Mesendoderm (in vitro differentiated cells): ENCODE measurements around the gene SQSTM1. TPM values are rescaled to one million over a fixed set of nuclear protein-coding genes. Genes with fewer than 3 reads are reported as not detected.

Experiments used
- DNase-seq: peaks from one replicate; pipeline ENCODE4 v3.0.0; 2013
- H2AK5ac ChIP-seq: 2 replicates; pipeline ENCODE4 v1.6.1; 2013; ENCODE audit warnings: low read length, inconsistent platforms
- H2BK120ac ChIP-seq: 2 replicates; pipeline ENCODE4 v1.6.1; 2013; ENCODE audit warnings: low read depth, mild to moderate bottlenecking, low read length, moderate library complexity, mixed read lengths
- H2BK15ac ChIP-seq: replicated peaks from 2 replicates; pipeline ENCODE4 v1.6.1; 2013; ENCODE audit warnings: low read depth, mild to moderate bottlenecking, moderate library complexity
- H2BK5ac ChIP-seq: 2 replicates; pipeline ENCODE4 v1.6.1; 2013; ENCODE audit warnings: low read length, inconsistent platforms
- H3K18ac ChIP-seq: 2 replicates; pipeline ENCODE4 v1.6.1; 2013; ENCODE audit warnings: mild to moderate bottlenecking, low read length, mixed read lengths
- H3K23ac ChIP-seq: one replicate; pipeline ENCODE4 v1.6.1; 2013; ENCODE audit warnings: low read length
- H3K27ac ChIP-seq: 2 replicates; pipeline ENCODE4 v1.5.1; 2013; ENCODE audit warnings: low read depth, mild to moderate bottlenecking, inconsistent platforms, low read length, moderate library complexity
- H3K27me3 ChIP-seq: 2 replicates; pipeline ENCODE4 v1.6.1; 2013; ENCODE audit warnings: low read length, control low read depth, mild to moderate bottlenecking, inconsistent platforms; ENCODE audit not compliant: insufficient read depth, poor library complexity
- H3K36me3 ChIP-seq: 2 replicates; pipeline ENCODE4 v1.6.1; 2013; ENCODE audit warnings: low read length, inconsistent platforms; ENCODE audit not compliant: control insufficient read depth, insufficient read depth
- H3K4ac ChIP-seq: one replicate; pipeline ENCODE4 v1.6.1; 2013; ENCODE audit warnings: low read depth, mild to moderate bottlenecking, low read length, moderate library complexity
- H3K4me1 ChIP-seq: 2 replicates; pipeline ENCODE4 v1.6.1; 2013; ENCODE audit warnings: low read depth, low read length, inconsistent platforms; ENCODE audit not compliant: control insufficient read depth
- H3K4me2 ChIP-seq: 2 replicates; pipeline ENCODE4 v1.6.1; 2013; ENCODE audit warnings: low read length
- H3K4me3 ChIP-seq: 2 replicates; pipeline ENCODE4 v1.5.1; 2013; ENCODE audit warnings: mild to moderate bottlenecking, low read length
- H3K56ac ChIP-seq: one replicate; pipeline ENCODE4 v1.6.1; 2013; ENCODE audit warnings: low read length
- H3K79me1 ChIP-seq: 2 replicates; pipeline ENCODE4 v1.6.1; 2013; ENCODE audit warnings: low read length, inconsistent platforms
- H3K79me2 ChIP-seq: 2 replicates; pipeline ENCODE4 v1.6.1; 2013; ENCODE audit warnings: mild to moderate bottlenecking, low read length; ENCODE audit not compliant: control insufficient read depth, insufficient read depth
- H3K9ac ChIP-seq: 2 replicates; pipeline ENCODE4 v1.6.1; 2013; ENCODE audit warnings: low read length, inconsistent platforms
- H4K5ac ChIP-seq: one replicate; pipeline ENCODE4 v1.6.1; 2013; ENCODE audit warnings: low read length
- H4K8ac ChIP-seq: one replicate; pipeline ENCODE4 v1.6.1; 2013; ENCODE audit warnings: low read depth, mild to moderate bottlenecking, control low read depth, low read length, moderate library complexity
- WGBS: extraction: QIAGEN DNeasy Blood & Tissue Kit; methylation state at CpG from one replicate; pipeline ENCODE4 v1.1.7; 2013; ENCODE audit warnings: low lambda C conversion rate, missing lambda C conversion rate; ENCODE audit not compliant: insufficient coverage; ENCODE audit errors: extremely low coverage; 5-methylcytosine and 5-hydroxymethylcytosine counted together
- small RNA-seq: library from polyadenylated mRNA; stranded (forward); fragments of <200 nt; extraction: miRNeasy Mini kit (QIAGEN cat#:217004); gene quantifications from one replicate; pipeline ENCODE3, GENCODE V24; 2013; ENCODE audit not compliant: insufficient read depth

The SQSTM1 gene

DNA sequence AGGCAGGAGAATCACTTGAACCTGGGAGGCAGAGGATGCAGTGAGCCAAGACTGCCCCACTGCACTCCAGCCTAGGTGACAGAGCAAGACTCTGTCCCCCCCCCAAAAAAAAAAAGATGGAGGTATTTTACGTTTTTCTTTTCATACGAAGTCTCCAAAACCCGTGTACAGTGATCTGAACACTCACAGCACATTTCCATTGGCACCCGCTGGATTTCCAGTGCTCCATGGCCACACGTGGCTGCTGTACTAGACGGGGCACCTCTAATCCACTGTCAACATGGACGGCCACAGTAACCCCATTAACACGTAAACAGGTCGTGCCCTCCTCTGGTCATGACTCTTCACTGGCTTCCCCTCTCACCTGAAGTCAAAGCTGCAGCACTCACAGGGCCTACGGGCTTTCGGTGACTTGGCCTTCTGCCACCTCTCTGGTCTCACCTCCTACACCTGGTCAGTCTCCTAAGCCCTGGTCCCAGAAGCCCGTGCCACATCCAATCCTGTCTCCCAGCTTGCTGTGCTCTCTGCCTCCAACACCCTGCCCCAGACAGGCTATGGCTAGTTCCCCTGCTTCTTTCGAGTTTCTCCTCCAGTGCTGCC lies 64.9 kb downstream of the SQSTM1 start:
- Histone ChIP-seq H3K4me1 (no peaks in the 10 kb centered on the region), H3K27me3 (no peaks in the 10 kb centered on the region), H2BK5ac (no peak overlapping the region), H3K18ac (no peak overlapping the region), H4K8ac (no peak overlapping the region), H3K27ac (no peak overlapping the region), H3K36me3 (peaks cover 12% of the 10 kb centered on the region), H3K9ac (no peak overlapping the region), H3K79me1 (no peaks in the 10 kb centered on the region), H2BK15ac (no peak overlapping the region), H3K23ac (no peak overlapping the region), H3K79me2 (no peaks in the 10 kb centered on the region), H3K4me2 (no peak overlapping the region), H3K4ac (no peak overlapping the region), H2AK5ac (no peak overlapping the region), H3K4me3 (no peak overlapping the region), H4K5ac (no peak overlapping the region), H3K56ac (no peak overlapping the region), H2BK120ac (no peak overlapping the region)
- no CpG with 5 or more reads among the region's 13 CpGs for WGBS
- DNase-seq, result no peak

GRCh38 chr5:179886190-179886911 lies 65.6 kb downstream of the SQSTM1 start:
- no peaks in the 10 kb centered on the region for H3K4me1 ChIP-seq
- H3K79me1 ChIP-seq, result no peaks in the 10 kb centered on the region
- no peak overlapping the region for H3K9ac ChIP-seq
- no peak overlapping the region for H3K4me3 ChIP-seq
- no peak for DNase-seq
- no peaks in the 10 kb centered on the region for H3K79me2 ChIP-seq
- H2BK5ac ChIP-seq, result no peak overlapping the region
- H3K27me3 ChIP-seq, result no peaks in the 10 kb centered on the region
- no peak overlapping the region for H2BK15ac ChIP-seq
- H3K23ac ChIP-seq, result no peak overlapping the region
- H3K27ac ChIP-seq, result no peak overlapping the region
- no CpG with 5 or more reads among the region's 14 CpGs for WGBS
- no peak overlapping the region for H2BK120ac ChIP-seq
- no peak overlapping the region for H3K4me2 ChIP-seq
- H3K36me3 ChIP-seq, result peaks cover 15% of the 10 kb centered on the region
- no peak overlapping the region for H4K5ac ChIP-seq
- H3K4ac ChIP-seq, result no peak overlapping the region
- H2AK5ac ChIP-seq, result no peak overlapping the region
- no peak overlapping the region for H3K56ac ChIP-seq
- H3K18ac ChIP-seq, result no peak overlapping the region
- no peak overlapping the region for H4K8ac ChIP-seq

DNA sequence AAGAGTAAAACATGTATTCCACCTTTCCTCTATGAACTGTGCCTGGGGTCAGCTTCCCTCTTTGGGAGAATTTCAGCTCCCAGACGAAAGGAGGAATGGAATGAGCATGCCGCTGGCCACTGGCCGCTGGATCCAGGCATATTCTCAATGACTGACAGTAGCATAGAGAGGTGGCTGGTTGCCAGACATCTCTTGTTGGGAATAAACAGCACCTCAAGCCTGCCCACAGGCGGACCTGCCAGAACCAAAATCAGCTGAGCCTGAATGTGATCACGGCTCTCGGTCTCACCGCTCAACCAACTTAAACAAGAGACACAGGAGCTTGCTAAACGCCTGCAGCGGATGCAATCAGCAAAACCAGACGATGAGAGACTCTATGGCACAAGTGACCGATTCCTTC lies 66.4 kb downstream of the SQSTM1 start:
- H3K79me1 ChIP-seq, result no peaks in the 10 kb centered on the region
- H3K36me3 ChIP-seq, result peaks cover 15% of the 10 kb centered on the region
- no peak overlapping the region for H2BK5ac ChIP-seq
- H3K4ac ChIP-seq, result no peak overlapping the region
- H3K23ac ChIP-seq, result no peak overlapping the region
- WGBS, result no CpG with 5 or more reads among the region's 11 CpGs
- H3K56ac ChIP-seq, result no peak overlapping the region
- H4K5ac ChIP-seq, result no peak overlapping the region
- H3K18ac ChIP-seq, result no peak overlapping the region
- DNase-seq, result no peak
- no peak overlapping the region for H2BK15ac ChIP-seq
- H3K4me1 ChIP-seq, result no peaks in the 10 kb centered on the region
- no peak overlapping the region for H2BK120ac ChIP-seq
- no peak overlapping the region for H3K4me3 ChIP-seq
- H3K27me3 ChIP-seq, result no peaks in the 10 kb centered on the region
- H2AK5ac ChIP-seq, result no peak overlapping the region
- H3K9ac ChIP-seq, result no peak overlapping the region
- no peak overlapping the region for H4K8ac ChIP-seq
- H3K4me2 ChIP-seq, result no peak overlapping the region
- H3K27ac ChIP-seq, result no peak overlapping the region
- H3K79me2 ChIP-seq, result no peaks in the 10 kb centered on the region

Small RNA genes within 50 kb of the gene (small RNA-seq; reads per million reads assigned to genes)
- 0.54 reads per million for gene MIR1229
- not detected for gene RF00019
